SK-N-SH (cell line): Measurements from ENCODE around the gene TSHZ2. TPM values are rescaled to one million over a fixed set of nuclear protein-coding genes. Genes with fewer than 3 reads are reported as not detected.

Experiments
- CTCF ChIA-PET: fragments of 300-600, 350-600 bp; formaldehyde crosslinking; extraction: SDS; loops from one replicate; lab custom pipeline; 2021; lab: Yijun Ruan, JAX
- POLR2A ChIA-PET: fragments of 350-600 bp; sonication (Branson Sonifier 250); formaldehyde crosslinking; extraction: SDS; loops from one replicate; lab custom pipeline; 2020; ENCODE audit warnings: antibody characterized with exemption, inconsistent platforms; lab: Yijun Ruan, JAX
- DNase-seq: peaks from one replicate; pipeline ENCODE4 v3.0.0; 2012
- H2AFZ ChIP-seq: fragments of 200-600 bp; sonication (generic); 2 replicates; pipeline ENCODE4 v1.8.1; 2016; ENCODE audit warnings: antibody characterized with exemption, mild to moderate bottlenecking, low read depth
- H3F3A ChIP-seq: fragments of 200-600 bp; sonication (generic); replicated peaks from 2 replicates; pipeline ENCODE3; 2016; ENCODE audit warnings: antibody characterized with exemption, mild to moderate bottlenecking; ENCODE audit not compliant: insufficient read depth
- H3K27ac ChIP-seq, 2 experiments: fragments of 200-500 bp in 1 of 2; fragments of 200-600 bp in 1 of 2; sonication (Bioruptor generic) in 1 of 2; sonication (generic), shearing (Covaris generic) in 1 of 2; 2 replicates each; pipeline versions ENCODE4 v1.5.1 to v1.6.1; 2014 to 2016; ENCODE audit warnings: low read depth in 2 of 2, inconsistent platforms in 1 of 2, low read length in 1 of 2, mild to moderate bottlenecking in 1 of 2, mixed read lengths in 1 of 2
- H3K27me3 ChIP-seq: fragments of 200-600 bp; sonication (generic), shearing (Covaris generic); 2 replicates; pipeline ENCODE4 v1.6.1; 2016; ENCODE audit warnings: mixed run types; ENCODE audit not compliant: insufficient read depth
- H3K36me3 ChIP-seq, 2 experiments: fragments of 200-500 bp in 1 of 2; fragments of 200-600 bp in 1 of 2; sonication (Bioruptor generic) in 1 of 2; sonication (generic) in 1 of 2; replicated peaks in 1 of 2; 2 replicates each; pipeline versions ENCODE3 to v1.5.1; 2014 to 2016; ENCODE audit warnings: low read length in 1 of 2, mild to moderate bottlenecking in 1 of 2; ENCODE audit not compliant: insufficient read depth in 2 of 2, control insufficient read depth in 1 of 2
- H3K4me1 ChIP-seq, 2 experiments: fragments of 200-500 bp in 1 of 2; fragments of 200-600 bp in 1 of 2; sonication (Bioruptor generic) in 1 of 2; sonication (generic), shearing (Covaris generic) in 1 of 2; 2 replicates each; pipeline versions ENCODE4 v1.5.1 to v1.6.1; 2014 to 2016; ENCODE audit warnings: low read depth in 1 of 2, low read length in 1 of 2, mixed run types in 1 of 2; ENCODE audit not compliant: insufficient read depth in 2 of 2, control insufficient read depth in 1 of 2
- H3K4me2 ChIP-seq: fragments of 200-600 bp; sonication (generic), shearing (Covaris generic); 2 replicates; pipeline ENCODE4 v1.6.1; 2017; ENCODE audit warnings: mixed run types
- H3K4me3 ChIP-seq, 2 experiments: fragments of 200-500 bp in 1 of 2; fragments of 200-600 bp in 1 of 2; sonication (Bioruptor generic) in 1 of 2; sonication (generic), shearing (Covaris generic) in 1 of 2; 2 replicates each; pipeline versions ENCODE4 v1.5.1 to v1.8.1; 2014 to 2016; ENCODE audit warnings: low read depth in 2 of 2, inconsistent platforms in 1 of 2, low read length in 1 of 2, mild to moderate bottlenecking in 1 of 2, mixed read lengths in 1 of 2, moderate library complexity in 1 of 2
- H3K79me2 ChIP-seq: fragments of 200-600 bp; sonication (generic); 2 replicates; pipeline ENCODE4 v1.8.1; 2017; ENCODE audit warnings: mild to moderate bottlenecking; ENCODE audit not compliant: insufficient read depth
- H3K9ac ChIP-seq: fragments of 200-600 bp; sonication (generic); 2 replicates; pipeline ENCODE4 v1.6.1; 2017; ENCODE audit warnings: mixed run types
- H3K9me2 ChIP-seq: fragments of 200-600 bp; sonication (generic); 2 replicates; pipeline ENCODE4 v1.6.1; 2017; ENCODE audit warnings: mixed run types
- H3K9me3 ChIP-seq: fragments of 200-600 bp; sonication (generic); 2 replicates; pipeline ENCODE4 v1.6.1; 2017; ENCODE audit warnings: mixed run types, mild to moderate bottlenecking, moderate library complexity
- H4K20me1 ChIP-seq: fragments of 200-600 bp; sonication (generic); 2 replicates; pipeline ENCODE4 v1.6.1; 2017; ENCODE audit warnings: mild to moderate bottlenecking, mixed run types; ENCODE audit not compliant: insufficient read depth
- ELF1 ChIP-seq: IDR thresholded peaks from 2 replicates; pipeline ENCODE4 v1.4.0; 2012
- EP300 ChIP-seq, 2 experiments: IDR thresholded peaks; 2 replicates each; pipeline versions ENCODE4 v1.4.0 to v1.6.1; 2012; ENCODE audit warnings: borderline replicate concordance in 1 of 2, low read depth in 1 of 2, low read length in 1 of 2
- FOSL2 ChIP-seq: IDR thresholded peaks from 2 replicates; pipeline ENCODE4 v1.4.0; 2012; ENCODE audit warnings: low read depth, mild to moderate bottlenecking, moderate library complexity, borderline replicate concordance
- FOXJ3 ChIP-seq: sonication (generic); formaldehyde crosslinking; IDR thresholded peaks from 2 replicates; pipeline ENCODE4 v1.5.1; 2020; ENCODE audit warnings: mild to moderate bottlenecking, missing genetic modification reagents
- FOXM1 ChIP-seq: IDR thresholded peaks from 2 replicates; pipeline ENCODE4 v1.4.0; 2012; ENCODE audit warnings: low read depth, mild to moderate bottlenecking
- GATA2 ChIP-seq: sonication (generic); formaldehyde crosslinking; IDR thresholded peaks from 2 replicates; pipeline ENCODE4 v1.5.0; 2020; ENCODE audit warnings: mild to moderate bottlenecking, missing genetic modification reagents
- IRF3 ChIP-seq: fragments of 150-350 bp; IDR thresholded peaks from 2 replicates; pipeline ENCODE4 v1.6.1; 2016; ENCODE audit warnings: mild to moderate bottlenecking, low read depth, low read length
- NRF1 ChIP-seq: IDR thresholded peaks from 2 replicates; pipeline ENCODE4 v1.6.1; 2012; ENCODE audit warnings: low read depth, mild to moderate bottlenecking, low read length
- POLR2AphosphoS5 ChIP-seq: IDR thresholded peaks from 2 replicates; pipeline ENCODE4 v1.6.1; 2012; ENCODE audit warnings: low read depth, low read length
- REST ChIP-seq: IDR thresholded peaks from 2 replicates; pipeline ENCODE4 v1.6.1; 2012; ENCODE audit warnings: mild to moderate bottlenecking, low read depth, low read length, moderate library complexity
- RFX5 ChIP-seq: IDR thresholded peaks from 2 replicates; pipeline ENCODE4 v1.6.1; 2012; ENCODE audit warnings: mild to moderate bottlenecking, improper control_type of control experiment, low read length
- RXRA ChIP-seq: IDR thresholded peaks from 2 replicates; pipeline ENCODE4 v1.4.0; 2012; ENCODE audit warnings: low read depth, mild to moderate bottlenecking, borderline replicate concordance
- SMC3 ChIP-seq: IDR thresholded peaks from 2 replicates; pipeline ENCODE4 v1.6.1; 2012; ENCODE audit warnings: low read depth, low read length, improper control_type of control experiment
- TAF1 ChIP-seq: IDR thresholded peaks from 2 replicates; pipeline ENCODE4 v1.6.1; 2012; ENCODE audit warnings: low read depth, mild to moderate bottlenecking, low read length, moderate library complexity, borderline replicate concordance
- USF2 ChIP-seq: fragments of 150-350 bp; IDR thresholded peaks from 2 replicates; pipeline ENCODE4 v1.6.1; 2017; ENCODE audit warnings: antibody characterized with exemption, low read length, low read depth, borderline replicate concordance
- YY1 ChIP-seq: IDR thresholded peaks from 2 replicates; pipeline ENCODE4 v1.4.0; 2012; ENCODE audit warnings: low read depth, mild to moderate bottlenecking
- WGBS: methylation state at CpG from one replicate; pipeline ENCODE4 v1.1.6; 2017; ENCODE audit warnings: low lambda C conversion rate; 5-methylcytosine and 5-hydroxymethylcytosine counted together
- polyA plus RNA-seq, 3 experiments: library from polyadenylated mRNA; depleted of rRNA; stranded (reverse); fragments of >200 nt; gene quantifications; 2 replicates each; pipeline ENCODE4 v1.2.3, GENCODE V29; 2012

TSHZ2 gene
- polyA plus RNA-seq, 1 of the 3 experiments (the other 2 are of a cell fraction): 0.13 TPM

GRCh38 chr20:53294804-53295203 is 322.6 kb downstream of the TSHZ2 start:
- no peak overlapping the region for H3K4me2 ChIP-seq
- no peaks in the 10 kb centered on the region for H3K79me2 ChIP-seq
- H3K36me3 ChIP-seq: no peaks in the 10 kb centered on the region
- TF ChIP-seq FOXJ3 (CRISPR knock-in tag): no peak
- TF ChIP-seq, all 33 proteins: peak for 0
- no peak overlapping the region for H3K4me3 ChIP-seq
- 64% methylated on average over 3 of the region's 3 CpGs for WGBS
- no peak overlapping the region for H2AFZ ChIP-seq
- H3K27me3 ChIP-seq: no peaks in the 10 kb centered on the region
- DNase-seq: no peak
- no peaks in the 10 kb centered on the region for H3F3A ChIP-seq
- POLR2A ChIA-PET: no interaction called here
- no peaks in the 10 kb centered on the region for H3K9me2 ChIP-seq
- H3K27ac ChIP-seq: no peak overlapping the region
- H3K9me3 ChIP-seq: no peaks in the 10 kb centered on the region
- H3K4me1 ChIP-seq: no peaks in the 10 kb centered on the region
- CTCF ChIA-PET: interaction anchor here (0.7 kb wide), 1 partner anchor 907 kb away, joined by 3 read pairs; no protein-coding TSS in a partner anchor
- no peak overlapping the region for H3K9ac ChIP-seq
- H4K20me1 ChIP-seq: no peaks in the 10 kb centered on the region

- H2AFZ ChIP-seq: no peak overlapping the region
- no peaks in the 10 kb centered on the region for H3K9me2 ChIP-seq
- H3K79me2 ChIP-seq: no peaks in the 10 kb centered on the region
- no peaks in the 10 kb centered on the region for H3F3A ChIP-seq
- POLR2A ChIA-PET: no interaction called here
- TF ChIP-seq RXRA: no peak
- TF ChIP-seq FOSL2: no peak
- no peak for TF ChIP-seq GATA2
- no peak for TF ChIP-seq FOXM1
- TF ChIP-seq POLR2AphosphoS5: no peak
- TF ChIP-seq USF2: no peak
- no peak for TF ChIP-seq SMC3
- no peak for TF ChIP-seq TAF1
- no peak for TF ChIP-seq EP300 (IDR thresholded peaks at IDR 0.05; ENCODE audit: borderline replicate concordance in 1 of 2, low read depth in 1 of 2, low read length in 1 of 2)
- no peak for TF ChIP-seq NRF1
- TF ChIP-seq YY1: no peak
- TF ChIP-seq ELF1: no peak
- no peak for TF ChIP-seq IRF3
- TF ChIP-seq RFX5: no peak
- TF ChIP-seq REST: no peak
- TF ChIP-seq, all 33 proteins: peak for 0
- DNase-seq: no peak
- Histone ChIP-seq H3K27me3 (no peaks in the 10 kb centered on the region), H3K36me3 (no peaks in the 10 kb centered on the region), H4K20me1 (no peaks in the 10 kb centered on the region), H3K4me2 (no peak overlapping the region), H3K4me1 (no peaks in the 10 kb centered on the region), H3K9ac (no peak overlapping the region), H3K27ac (no peak overlapping the region), H3K4me3 (no peak overlapping the region), H3K9me3 (no peaks in the 10 kb centered on the region)
- 9% methylated on average over 2 of the region's 2 CpGs for WGBS
- CTCF ChIA-PET: no interaction called here
These were observed 323.9 kb downstream of the TSHZ2 start for GRCh38 chr20:53296025-53296424.
